ENCODE measurements around the gene MEX3D. TPM values are rescaled to one million over a fixed set of nuclear protein-coding genes. Genes with fewer than 3 reads are reported as not detected.

Gene MEX3D
- 10 to 100 TPM in 2 of 4 donors, 1 to 10 TPM in 2; 4.1 to 14.8 (median 8.7) TPM for polyA plus RNA-seq
- long read RNA-seq, donor 1: 0 reads
- long read RNA-seq, donor 2, partial matches to known transcripts: 0 of 2 reads
- long read RNA-seq, donor 2, other reads (novel, unspliced or antisense): 0 of 2 reads
- long read RNA-seq, donor 3, partial matches to known transcripts: 25 of 28 reads
- long read RNA-seq, donor 3, other reads (novel, unspliced or antisense): 0 of 28 reads
- long read RNA-seq, donor 4: 0 reads
- long read RNA-seq, donor 5, partial matches to known transcripts: 0 of 1 reads
- long read RNA-seq, donor 5, other reads (novel, unspliced or antisense): 0 of 1 reads
- long read RNA-seq, donor 6, partial matches to known transcripts: 0 of 3 reads
- long read RNA-seq, donor 6, other reads (novel, unspliced or antisense): 0 of 3 reads
- long read RNA-seq, donor 7, transcript MEX3D-201 (2 exons, 2,850 nt): major isoform, 6 of 6 reads
- long read RNA-seq, donor 7, partial matches to known transcripts: 0 of 6 reads
- long read RNA-seq, donor 7, other reads (novel, unspliced or antisense): 0 of 6 reads
- long read RNA-seq, donor 8, partial matches to known transcripts: 0 of 4 reads
- long read RNA-seq, donor 8, other reads (novel, unspliced or antisense): 0 of 4 reads
- long read RNA-seq, donor 9, partial matches to known transcripts: 0 of 4 reads
- long read RNA-seq, donor 9, other reads (novel, unspliced or antisense): 0 of 4 reads
- long read RNA-seq, donor 10, transcript MEX3D-201 (2 exons, 2,850 nt): major isoform, 5 of 5 reads
- long read RNA-seq, donor 10, partial matches to known transcripts: 0 of 5 reads
- long read RNA-seq, donor 10, other reads (novel, unspliced or antisense): 0 of 5 reads

DNA sequence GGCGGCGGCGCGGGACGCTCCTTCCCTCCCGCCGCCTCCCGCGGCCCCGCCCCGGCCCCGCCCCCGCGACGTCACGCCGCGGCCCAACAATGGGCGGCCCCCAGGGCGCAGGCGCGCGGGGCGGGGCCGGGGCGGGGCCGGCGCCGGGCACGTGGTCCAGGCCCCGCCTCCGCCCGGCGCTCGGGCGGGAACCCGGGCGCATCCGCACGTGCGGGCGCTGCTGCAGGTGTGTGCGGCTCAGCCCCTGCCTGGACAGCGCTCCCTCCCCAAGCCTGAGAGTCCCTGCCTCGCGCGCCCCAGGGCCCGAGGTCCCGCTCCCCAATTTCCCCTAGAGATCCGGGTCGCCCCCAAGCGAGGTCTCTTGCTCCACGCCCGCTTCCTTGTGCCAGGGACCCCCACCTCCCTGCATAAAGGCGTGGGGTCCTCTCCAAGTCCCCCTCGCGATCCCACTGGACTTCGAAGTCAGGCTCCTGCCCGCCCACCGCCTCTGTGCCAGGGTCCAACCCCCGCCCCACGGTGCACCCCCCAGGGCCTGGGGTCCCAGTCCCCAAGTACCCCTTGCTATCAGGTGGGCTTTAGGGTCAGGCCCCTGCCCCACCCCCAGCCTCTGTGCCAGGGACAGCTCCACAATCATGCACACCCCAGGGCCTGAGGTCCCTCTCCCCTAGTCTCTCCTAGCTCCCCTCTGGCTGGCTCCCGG lies at the start of gene MEX3D:
TSS of gene MEX3D (minus strand) at position 6 of the 700 bp plus-strand sequence. CDS start 267 bp downstream, outside the sequence.
- Histone ChIP-seq H3K27me3 (ENCODE audit: control insufficient read depth in 3 of 3, insufficient read depth in 3 of 3, low read length in 3 of 3) (peaks cover 0 to 10% (median 0%) of the 10 kb centered on the region in 3 donors), H3K36me3 (ENCODE audit: control insufficient read depth in 3 of 3, insufficient read depth in 2 of 3, low read depth in 1 of 3, low read length in 3 of 3) (peaks cover 0 to 25% (median 0%) of the 10 kb centered on the region in 3 donors), H3K4me3 (ENCODE audit: low read depth in 1 of 3, low read length in 3 of 3) (peak within 1 kb of the TSS; percentile 65 to 89 (median 84)), H3K27ac (ENCODE audit: low read depth in 1 of 3, low read length in 2 of 3) (peak within 1 kb of the TSS; percentile 66 to 95 (median 84)), H3K9me3 (ENCODE audit: control insufficient read depth in 2 of 2, insufficient read depth in 1 of 2, low read depth in 1 of 2, low read length in 1 of 2) (peaks cover 0 to 5% of the 10 kb centered on the region in 2 donors), H3K4me1 (ENCODE audit: control insufficient read depth in 3 of 3, insufficient read depth in 2 of 3, low read depth in 1 of 3, low read length in 2 of 3) (peaks cover 0 to 10% (median 5%) of the 10 kb centered on the region in 3 donors)
- FAIRE-seq: no peak
- DNase-seq: peak; percentile 77 to 88
- WGBS, 3 donors: 7 to 37% (median 29%) methylated on average over 11 to 63 of the region's 63 CpGs

DNA sequence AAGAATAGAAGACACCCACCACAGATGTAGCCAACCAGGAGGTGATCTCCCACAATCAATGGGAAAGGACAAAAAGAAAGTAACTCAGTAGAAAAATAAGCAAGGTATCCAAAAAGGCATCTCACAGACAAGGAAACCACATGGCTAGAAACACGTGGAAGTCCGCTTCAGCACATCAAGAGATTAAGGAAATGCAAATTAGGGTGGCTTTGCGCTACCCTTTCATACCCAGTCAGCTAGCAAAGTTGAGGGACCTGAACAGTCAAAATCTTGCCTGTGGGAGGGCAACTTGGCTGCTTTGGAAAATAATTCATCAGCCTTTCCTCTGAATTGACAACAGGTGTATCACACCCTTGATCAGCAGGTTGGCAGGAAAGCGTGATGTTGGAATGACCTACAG lies 48.8 kb upstream of the MEX3D start:
- Histone ChIP-seq H3K4me1 (ENCODE audit: control insufficient read depth in 3 of 3, insufficient read depth in 2 of 3, low read depth in 1 of 3, low read length in 2 of 3) (peaks cover 0 to 17% (median 0%) of the 10 kb centered on the region in 3 donors), H3K27ac (ENCODE audit: low read depth in 1 of 3, low read length in 2 of 3) (no peak overlapping the region), H3K36me3 (ENCODE audit: control insufficient read depth in 3 of 3, insufficient read depth in 2 of 3, low read depth in 1 of 3, low read length in 3 of 3) (peaks cover 14 to 95% (median 25%) of the 10 kb centered on the region in 3 donors), H3K27me3 (ENCODE audit: control insufficient read depth in 3 of 3, insufficient read depth in 3 of 3, low read length in 3 of 3) (no peaks in the 10 kb centered on the region), H3K9me3 (ENCODE audit: control insufficient read depth in 2 of 2, insufficient read depth in 1 of 2, low read depth in 1 of 2, low read length in 1 of 2) (no peaks in the 10 kb centered on the region), H3K4me3 (ENCODE audit: low read depth in 1 of 3, low read length in 3 of 3) (no peak overlapping the region)
- no peak for DNase-seq
- WGBS, 3 donors: 65 to 70% (median 67%) methylated on average over 4 of the region's 4 CpGs
- FAIRE-seq: no peak

DNA sequence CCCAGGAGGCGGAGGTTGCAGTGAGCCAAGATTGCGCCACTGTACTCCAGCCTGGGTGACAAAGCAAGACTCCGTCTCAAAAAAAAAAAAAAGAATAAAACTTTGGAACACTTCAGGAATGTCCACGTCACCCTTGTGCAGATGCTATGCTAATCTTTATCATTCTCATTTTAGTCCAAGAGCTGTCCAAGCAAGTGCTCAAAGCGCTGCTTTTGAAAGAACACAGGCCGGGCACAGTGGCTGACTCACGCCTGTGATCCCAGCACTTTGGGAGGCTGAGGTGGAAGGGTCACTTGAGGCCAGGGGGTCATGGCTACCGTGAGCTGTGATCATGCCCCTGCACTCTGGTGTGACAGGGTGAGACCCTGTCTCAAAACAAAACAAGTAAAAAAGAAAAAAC lies 48.3 kb upstream of the MEX3D start:
- no peak for DNase-seq
- Histone ChIP-seq H3K4me3 (ENCODE audit: low read depth in 1 of 3, low read length in 3 of 3) (no peak overlapping the region), H3K4me1 (ENCODE audit: control insufficient read depth in 3 of 3, insufficient read depth in 2 of 3, low read depth in 1 of 3, low read length in 2 of 3) (peaks cover 0 to 17% (median 0%) of the 10 kb centered on the region in 3 donors), H3K27ac (ENCODE audit: low read depth in 1 of 3, low read length in 2 of 3) (no peak overlapping the region), H3K27me3 (ENCODE audit: control insufficient read depth in 3 of 3, insufficient read depth in 3 of 3, low read length in 3 of 3) (no peaks in the 10 kb centered on the region), H3K9me3 (ENCODE audit: control insufficient read depth in 2 of 2, insufficient read depth in 1 of 2, low read depth in 1 of 2, low read length in 1 of 2) (no peaks in the 10 kb centered on the region), H3K36me3 (ENCODE audit: control insufficient read depth in 3 of 3, insufficient read depth in 2 of 3, low read depth in 1 of 3, low read length in 3 of 3) (peaks cover 17 to 95% (median 22%) of the 10 kb centered on the region in 3 donors)
- WGBS, 3 donors: 82 to 94% (median 90%) methylated on average over 8 of the region's 8 CpGs
- no peak for FAIRE-seq

DNA sequence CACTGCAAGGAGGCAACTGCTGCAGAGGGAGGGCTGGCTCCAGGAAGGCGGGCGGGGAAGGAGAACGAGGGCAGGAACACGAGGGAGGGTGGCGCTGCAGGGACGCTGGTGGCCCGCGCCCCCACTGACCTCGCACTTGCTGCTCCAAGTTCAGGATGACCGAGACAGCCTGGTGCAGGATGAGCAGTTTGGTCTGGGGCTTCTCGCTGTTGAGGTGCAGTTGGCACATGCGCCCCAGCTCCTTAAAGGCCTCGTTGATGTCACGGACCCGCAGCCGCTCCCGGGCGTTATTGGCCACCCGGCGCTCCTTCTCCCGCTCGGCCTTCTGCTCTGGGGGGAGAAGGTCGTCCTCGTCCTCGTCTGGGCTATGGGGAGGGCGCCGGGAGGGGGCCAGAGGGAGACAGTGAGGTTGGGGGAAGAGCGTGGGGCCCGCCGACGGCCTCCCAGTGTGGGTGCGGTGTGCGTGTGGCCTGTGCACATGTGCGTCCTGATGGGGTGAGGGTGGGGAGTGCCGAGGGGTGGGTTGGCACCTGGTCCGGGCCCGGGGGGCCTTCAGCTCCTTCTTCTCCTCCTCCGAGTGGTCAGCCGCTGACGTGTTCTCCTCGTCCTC lies 47.1 kb upstream of the MEX3D start:
- peaks cover 12 to 91% (median 24%) of the 10 kb centered on the region in 3 donors for H3K36me3 ChIP-seq (ENCODE audit: control insufficient read depth in 3 of 3, insufficient read depth in 2 of 3, low read depth in 1 of 3, low read length in 3 of 3)
- FAIRE-seq: no peak
- H3K27me3 ChIP-seq (ENCODE audit: control insufficient read depth in 3 of 3, insufficient read depth in 3 of 3, low read length in 3 of 3): no peaks in the 10 kb centered on the region
- no peak overlapping the region for H3K27ac ChIP-seq (ENCODE audit: low read depth in 1 of 3, low read length in 2 of 3)
- no peak for DNase-seq
- 92 to 93% (median 92%) methylated on average over 28 to 41 of the region's 41 CpGs for WGBS, 3 donors
- H3K4me3 ChIP-seq (ENCODE audit: low read depth in 1 of 3, low read length in 3 of 3): no peak overlapping the region
- no peaks in the 10 kb centered on the region for H3K9me3 ChIP-seq (ENCODE audit: control insufficient read depth in 2 of 2, insufficient read depth in 1 of 2, low read depth in 1 of 2, low read length in 1 of 2)
- H3K4me1 ChIP-seq (ENCODE audit: control insufficient read depth in 3 of 3, insufficient read depth in 2 of 3, low read depth in 1 of 3, low read length in 2 of 3): peaks cover 0 to 17% (median 0%) of the 10 kb centered on the region in 3 donors

DNA sequence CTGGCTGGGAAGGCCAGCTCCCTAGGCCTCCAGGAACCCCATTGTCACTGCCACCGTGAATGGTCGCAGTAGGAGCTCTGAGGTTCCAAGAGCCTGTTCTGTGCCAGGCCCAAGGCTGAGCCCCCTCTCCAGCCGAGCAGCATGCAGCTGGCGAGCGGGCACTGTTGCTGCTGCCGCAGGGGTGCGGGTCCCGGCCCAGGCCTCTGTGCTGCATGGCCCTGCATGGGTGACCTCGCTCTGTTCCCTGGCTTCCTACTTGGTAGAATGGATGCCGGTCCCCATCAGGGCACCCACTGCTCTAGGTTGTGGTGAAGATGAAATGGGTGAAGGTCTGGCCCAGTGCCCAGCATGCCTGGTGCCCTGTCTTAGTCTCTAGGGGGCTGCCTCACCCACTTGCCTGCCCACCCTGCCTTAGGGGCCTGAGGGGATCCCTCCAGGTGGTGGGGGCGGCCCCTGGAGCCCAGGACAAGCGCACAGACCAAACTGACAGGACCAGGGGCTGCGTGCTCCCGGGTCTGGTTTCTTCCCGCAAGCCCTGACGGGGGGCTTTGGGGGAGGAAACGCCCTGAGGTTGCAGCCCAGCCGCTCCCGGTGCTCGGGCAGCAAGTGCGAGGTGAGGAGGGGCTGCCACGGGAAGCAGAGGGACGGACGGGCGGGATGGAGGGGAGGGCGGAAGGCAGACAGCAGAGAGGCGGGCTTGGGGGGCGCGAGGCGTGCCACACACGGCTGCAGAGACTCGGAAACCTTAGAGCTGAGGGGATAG lies 45.9 kb upstream of the MEX3D start:
- Histone ChIP-seq H3K4me3 (ENCODE audit: low read depth in 1 of 3, low read length in 3 of 3) (no peak overlapping the region), H3K36me3 (ENCODE audit: control insufficient read depth in 3 of 3, insufficient read depth in 2 of 3, low read depth in 1 of 3, low read length in 3 of 3) (peaks cover 8 to 90% (median 24%) of the 10 kb centered on the region in 3 donors), H3K27ac (ENCODE audit: low read depth in 1 of 3, low read length in 2 of 3) (peak overlapping the region in 1 of 3 donors; percentile 47), H3K9me3 (ENCODE audit: control insufficient read depth in 2 of 2, insufficient read depth in 1 of 2, low read depth in 1 of 2, low read length in 1 of 2) (no peaks in the 10 kb centered on the region), H3K27me3 (ENCODE audit: control insufficient read depth in 3 of 3, insufficient read depth in 3 of 3, low read length in 3 of 3) (no peaks in the 10 kb centered on the region), H3K4me1 (ENCODE audit: control insufficient read depth in 3 of 3, insufficient read depth in 2 of 3, low read depth in 1 of 3, low read length in 2 of 3) (peaks cover 0 to 17% (median 0%) of the 10 kb centered on the region in 3 donors)
- DNase-seq (no peak), FAIRE-seq (no peak)
- 93 to 98% (median 95%) methylated on average over 28 to 32 of the region's 32 CpGs for WGBS, 3 donors

DNA sequence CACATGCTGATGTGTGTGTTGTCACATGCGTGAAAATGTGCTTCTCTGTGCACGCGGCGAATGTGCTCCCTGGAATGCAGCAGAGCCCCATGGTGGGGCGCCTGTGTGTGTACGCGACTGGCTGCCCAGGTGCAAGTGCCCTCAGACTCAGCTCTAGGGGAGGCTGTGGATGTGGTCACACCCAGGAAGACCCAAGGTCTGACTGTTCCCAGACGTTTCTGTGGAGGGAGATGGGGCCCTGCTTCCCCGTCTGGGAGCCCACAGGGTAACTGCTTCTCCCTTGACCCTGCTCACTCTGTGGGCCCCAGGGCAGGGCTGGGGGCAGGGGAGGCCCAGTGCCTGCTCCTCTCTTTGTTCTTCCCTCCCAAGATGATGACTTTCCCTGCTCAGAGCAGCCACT lies 45.0 kb upstream of the MEX3D start:
- Histone ChIP-seq H3K9me3 (ENCODE audit: control insufficient read depth in 2 of 2, insufficient read depth in 1 of 2, low read depth in 1 of 2, low read length in 1 of 2) (no peaks in the 10 kb centered on the region), H3K4me1 (ENCODE audit: control insufficient read depth in 3 of 3, insufficient read depth in 2 of 3, low read depth in 1 of 3, low read length in 2 of 3) (peaks cover 0 to 17% (median 0%) of the 10 kb centered on the region in 3 donors), H3K4me3 (ENCODE audit: low read depth in 1 of 3, low read length in 3 of 3) (no peak overlapping the region), H3K36me3 (ENCODE audit: control insufficient read depth in 3 of 3, insufficient read depth in 2 of 3, low read depth in 1 of 3, low read length in 3 of 3) (peaks cover 8 to 89% (median 24%) of the 10 kb centered on the region in 3 donors), H3K27ac (ENCODE audit: low read depth in 1 of 3, low read length in 2 of 3) (peak overlapping the region in 1 of 3 donors; percentile 28), H3K27me3 (ENCODE audit: control insufficient read depth in 3 of 3, insufficient read depth in 3 of 3, low read length in 3 of 3) (no peaks in the 10 kb centered on the region)
- FAIRE-seq (no peak), DNase-seq (peak in 1 of 2 donors; percentile 75)
- WGBS, 3 donors: 79 to 84% (median 80%) methylated on average over 9 of the region's 9 CpGs
